Amniotic epithelial cell (primary cell): ENCODE data around the gene ZNF521.

Experiments
- DNase-seq: peaks from one replicate; pipeline ENCODE4 v3.0.0-alpha.2; 2010; ENCODE audit warnings: low read depth

Gene ZNF521

GRCh38 chr18:25125680-25126079 is 226.3 kb downstream of the ZNF521 start:
- no peak for DNase-seq

- DNase-seq = no peak
Measured at GRCh38 chr18:25123438-25124232, 228.3 kb downstream of the ZNF521 start.

- no peak for DNase-seq
Measured at GRCh38 chr18:25121442-25121841, 230.5 kb downstream of the ZNF521 start.

GRCh38 chr18:25113566-25113965 is 238.4 kb downstream of the ZNF521 start:
- DNase-seq = peak; percentile 20

- no peak for DNase-seq
Measured at GRCh38 chr18:25112821-25113434, 239.0 kb downstream of the ZNF521 start.

- no peak for DNase-seq
Measured at GRCh38 chr18:25111377-25112288, 240.3 kb downstream of the ZNF521 start.

- no peak for DNase-seq
Measured at GRCh38 chr18:25109484-25109883, 242.5 kb downstream of the ZNF521 start.

- DNase-seq = no peak
Measured at GRCh38 chr18:25103468-25104155, 248.4 kb downstream of the ZNF521 start.

GRCh38 chr18:25102662-25103061 is 249.3 kb downstream of the ZNF521 start:
- no peak for DNase-seq

GRCh38 chr18:25100418-25100817 is 251.5 kb downstream of the ZNF521 start:
- no peak for DNase-seq

- peak; percentile 17 for DNase-seq
Measured at GRCh38 chr18:25099895-25100294, 252.1 kb downstream of the ZNF521 start.

GRCh38 chr18:25097569-25098056 is 254.4 kb downstream of the ZNF521 start:
- DNase-seq = no peak

- no peak for DNase-seq
Measured at GRCh38 chr18:25097057-25097456, 254.9 kb downstream of the ZNF521 start.

- no peak for DNase-seq
Measured at GRCh38 chr18:25093141-25093540, 258.8 kb downstream of the ZNF521 start.

GRCh38 chr18:25089470-25089869 is 262.5 kb downstream of the ZNF521 start:
- DNase-seq = no peak

- DNase-seq = no peak
Measured at GRCh38 chr18:25086876-25087275, 265.1 kb downstream of the ZNF521 start.

- DNase-seq = no peak
Measured at GRCh38 chr18:25081001-25081400, 271.0 kb downstream of the ZNF521 start.

- DNase-seq = no peak
Measured at GRCh38 chr18:25080211-25080610, 271.8 kb downstream of the ZNF521 start.

- no peak for DNase-seq
Measured at GRCh38 chr18:25077944-25078723, 273.8 kb downstream of the ZNF521 start.

GRCh38 chr18:25077038-25077943 is 274.7 kb downstream of the ZNF521 start:
- peak; percentile 31 for DNase-seq
